Activated CD8-positive, alpha-beta T cell treated with anti-CD3 and anti-CD28 coated beads for 36 hours (primary cell): ENCODE results near the gene ADGRG1. TPM values are rescaled to one million over a fixed set of nuclear protein-coding genes. Genes with fewer than 3 reads are reported as not detected.
"Not testable (repeated sequence)": the region's sequence is repeated elsewhere in the genome, so short reads cannot be mapped to it uniquely, and the experiment has no call there.

ENCODE experiments used
- ATAC-seq: fragments of 200-7000 bp; cut with Tn5 transposase; one replicate; pipeline ENCODE4 v1.10.0; 2021; ENCODE audit warnings: mild to moderate bottlenecking, moderate library complexity
- CTCF ChIA-PET: fragments of 350-600 bp; sonication (Branson Sonifier 250); formaldehyde crosslinking; loops from one replicate; lab custom pipeline; 2021; ENCODE audit warnings: antibody characterized with exemption; lab: Charles Lee
- POLR2A ChIA-PET: fragments of 350-600 bp; sonication (Branson Sonifier 250); formaldehyde crosslinking; loops from one replicate; lab custom pipeline; 2021; ENCODE audit warnings: antibody characterized with exemption; lab: Charles Lee
- DNase-seq: peaks from one replicate; pipeline ENCODE4 v3.0.0-alpha.2; 2020
- H3K27ac Mint-ChIP-seq: one replicate; pipeline ENCODE4 v1.8.0; 2021; ENCODE audit warnings: mild to moderate bottlenecking, mixed read lengths
- H3K27me3 Mint-ChIP-seq: one replicate; pipeline ENCODE4 v1.8.0; 2021; ENCODE audit warnings: mixed read lengths
- H3K36me3 Mint-ChIP-seq: one replicate; pipeline ENCODE4 v1.8.0; 2021; ENCODE audit warnings: low read depth, mixed read lengths
- H3K4me1 Mint-ChIP-seq: one replicate; pipeline ENCODE4 v1.8.0; 2021; ENCODE audit warnings: low read depth, mixed read lengths
- H3K4me3 Mint-ChIP-seq: one replicate; pipeline ENCODE4 v1.8.0; 2021; ENCODE audit warnings: mild to moderate bottlenecking, moderate library complexity, mixed read lengths
- H3K9me3 Mint-ChIP-seq: one replicate; pipeline ENCODE4 v1.8.0; 2021; ENCODE audit warnings: mixed read lengths
- intact Hi-C: fragments of 100-400 bp; cut with micrococcal nuclease; formaldehyde crosslinking; loops from one replicate; pipeline ENCODE4 v1.10.0; 2022
- total RNA-seq, 2 experiments: library from RNA; stranded (reverse); gene quantifications; one replicate each; pipeline ENCODE4 v1.2.3, GENCODE V29; 2021
- TF ChIP-seq, protein P1 (sequence below): fragments of 200-600 bp; IDR thresholded peaks from one replicate; pipeline ENCODE4 v1.8.0; 2022; ENCODE audit warnings: antibody characterized with exemption, mild to moderate bottlenecking

Gene ADGRG1
- total RNA-seq, 2 experiments from 2014 or later, result 4.9 to 8.5 TPM

DNA sequence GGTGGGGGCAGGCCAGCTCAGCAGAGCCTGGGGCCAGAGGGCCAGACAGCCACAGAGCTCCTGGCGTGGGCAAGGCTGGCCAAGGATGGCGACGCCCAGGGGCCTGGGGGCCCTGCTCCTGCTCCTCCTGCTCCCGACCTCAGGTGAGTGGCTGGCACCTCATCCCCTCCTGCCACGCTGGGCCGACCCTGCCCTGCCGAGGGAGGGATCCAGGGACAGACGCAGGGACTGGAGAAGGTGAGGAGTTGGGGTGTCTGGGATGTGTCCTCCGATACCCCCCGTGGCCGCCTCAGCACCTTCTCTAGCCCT lies 39.8 kb downstream of the ADGRG1 start, which contains the start of gene ADGRG3:
Gene ADGRG3 (plus strand): TSS at position 44 of the 309 bp plus-strand sequence. CDS start 42 bp downstream, at position 86.
- TF ChIP-seq, protein P1, sequence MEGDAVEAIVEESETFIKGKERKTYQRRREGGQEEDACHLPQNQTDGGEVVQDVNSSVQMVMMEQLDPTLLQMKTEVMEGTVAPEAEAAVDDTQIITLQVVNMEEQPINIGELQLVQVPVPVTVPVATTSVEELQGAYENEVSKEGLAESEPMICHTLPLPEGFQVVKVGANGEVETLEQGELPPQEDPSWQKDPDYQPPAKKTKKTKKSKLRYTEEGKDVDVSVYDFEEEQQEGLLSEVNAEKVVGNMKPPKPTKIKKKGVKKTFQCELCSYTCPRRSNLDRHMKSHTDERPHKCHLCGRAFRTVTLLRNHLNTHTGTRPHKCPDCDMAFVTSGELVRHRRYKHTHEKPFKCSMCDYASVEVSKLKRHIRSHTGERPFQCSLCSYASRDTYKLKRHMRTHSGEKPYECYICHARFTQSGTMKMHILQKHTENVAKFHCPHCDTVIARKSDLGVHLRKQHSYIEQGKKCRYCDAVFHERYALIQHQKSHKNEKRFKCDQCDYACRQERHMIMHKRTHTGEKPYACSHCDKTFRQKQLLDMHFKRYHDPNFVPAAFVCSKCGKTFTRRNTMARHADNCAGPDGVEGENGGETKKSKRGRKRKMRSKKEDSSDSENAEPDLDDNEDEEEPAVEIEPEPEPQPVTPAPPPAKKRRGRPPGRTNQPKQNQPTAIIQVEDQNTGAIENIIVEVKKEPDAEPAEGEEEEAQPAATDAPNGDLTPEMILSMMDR, result no peak
- ATAC-seq, result no peak
- Mint-ChIP-seq H3K9me3 (no peaks in the 10 kb centered on the region), H3K27ac (no peak within 1 kb of the TSS), H3K4me3 (no peak within 1 kb of the TSS), H3K36me3 (no peaks in the 10 kb centered on the region), H3K27me3 (no peaks in the 10 kb centered on the region), H3K4me1 (no peaks in the 10 kb centered on the region)
- intact Hi-C loops, result no loop called here
- DNase-seq, result no peak
- ChIA-PET CTCF (interaction anchor here (1.1 to 1.4 kb wide), 2 partner anchors 57 to 92 kb away, joined by 3 to 4 read pairs; no protein-coding TSS in a partner anchor), POLR2A (interaction anchor here (0.6 to 1.2 kb wide), 2 partner anchors 21 to 227 kb away, joined by 3 read pairs; no protein-coding TSS in a partner anchor)

DNA sequence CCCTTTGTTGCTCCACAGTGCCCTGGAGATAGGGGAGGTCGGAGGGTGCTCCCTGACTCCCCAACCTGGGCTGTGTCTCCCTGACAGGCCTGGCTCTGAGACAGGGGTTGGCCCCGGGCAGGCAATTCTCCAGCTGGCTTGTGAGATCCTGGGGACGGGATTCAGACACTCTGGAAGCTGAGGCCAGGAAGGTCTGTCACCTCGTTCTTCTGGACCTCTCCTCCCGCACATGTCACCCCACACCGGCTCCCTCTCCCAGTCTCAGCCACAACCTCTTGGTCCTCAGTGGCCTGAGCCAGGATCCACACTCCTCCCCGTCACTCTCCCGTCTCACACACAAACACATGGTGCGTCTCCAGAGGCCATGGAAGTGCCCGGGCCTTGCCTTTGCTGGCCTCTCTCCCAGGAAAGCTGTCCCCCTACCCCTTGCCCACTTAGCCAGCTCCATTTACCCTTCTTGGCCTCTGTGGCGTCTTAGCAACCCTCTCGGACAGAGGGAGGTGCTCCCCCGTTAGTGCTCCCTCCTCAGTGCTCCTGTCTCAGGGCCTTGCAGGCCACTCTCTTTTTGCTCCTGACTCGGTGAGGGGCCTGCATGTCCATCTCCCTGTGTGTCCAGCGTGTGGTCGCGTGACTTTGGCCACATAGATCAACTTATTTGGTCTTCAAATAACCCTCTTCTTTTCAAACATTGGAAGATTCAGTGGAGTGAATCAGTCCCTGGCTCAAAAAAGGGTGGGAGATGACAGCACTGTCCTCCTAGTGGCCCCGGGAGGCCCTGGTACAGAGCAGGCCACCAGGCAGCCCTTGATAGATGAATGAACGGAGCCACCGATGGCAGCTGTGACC lies 40.4 kb downstream of the ADGRG1 start:
- H3K9me3 Mint-ChIP-seq, result no peaks in the 10 kb centered on the region
- H3K4me3 Mint-ChIP-seq, result no peak overlapping the region
- intact Hi-C loops, result no loop called here
- ATAC-seq, result no peak
- H3K27ac Mint-ChIP-seq, result no peak overlapping the region
- ChIA-PET POLR2A (interaction anchor here (1.2 kb wide), 1 partner anchor 21 kb away, joined by 3 read pairs; no protein-coding TSS in a partner anchor), CTCF (no interaction called here)
- H3K27me3 Mint-ChIP-seq, result no peaks in the 10 kb centered on the region
- no peaks in the 10 kb centered on the region for H3K36me3 Mint-ChIP-seq
- no peak for DNase-seq
- no peaks in the 10 kb centered on the region for H3K4me1 Mint-ChIP-seq
- TF ChIP-seq, protein P1, result no peak

DNA sequence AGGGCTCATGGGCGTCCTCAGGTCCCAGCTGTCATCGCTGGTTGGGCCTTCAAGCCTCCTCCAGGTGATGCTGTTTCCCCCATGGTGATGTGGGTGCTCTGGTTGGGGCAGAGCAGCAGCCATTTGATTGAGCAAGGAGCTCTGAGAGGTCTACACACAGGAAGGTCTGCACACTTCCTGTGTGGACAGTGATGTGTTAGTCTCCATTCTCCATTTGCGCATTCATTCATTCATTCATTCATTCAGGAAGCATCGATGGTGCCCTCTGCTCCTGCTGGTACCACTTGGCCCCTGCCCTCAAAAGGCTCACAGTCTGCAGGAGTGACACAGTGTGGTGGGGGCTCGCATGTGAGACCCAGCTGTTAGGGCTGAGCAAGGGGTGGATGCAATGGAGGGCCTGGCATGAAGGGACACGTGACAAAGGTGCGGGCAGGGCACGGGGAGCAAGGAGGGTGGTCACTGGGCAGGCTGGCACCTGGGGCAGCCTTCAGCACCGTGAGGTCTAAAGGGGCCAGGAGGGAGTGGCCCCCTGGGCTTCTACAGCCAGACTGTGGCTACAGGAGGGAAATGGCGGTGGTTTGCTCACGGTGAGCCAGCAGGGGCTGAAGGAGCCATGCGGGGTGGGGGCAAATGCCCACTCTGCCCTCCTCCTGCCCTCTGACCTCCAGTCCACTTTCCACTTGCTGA lies 41.2 kb downstream of the ADGRG1 start:
- TF ChIP-seq, protein P1, result no peak
- ChIA-PET CTCF (no interaction called here), POLR2A (no interaction called here)
- ATAC-seq, result peak; percentile 53
- intact Hi-C loops, result no loop called here
- DNase-seq, result no peak
- Mint-ChIP-seq H3K4me3 (no peak overlapping the region), H3K4me1 (no peaks in the 10 kb centered on the region), H3K27me3 (no peaks in the 10 kb centered on the region), H3K9me3 (no peaks in the 10 kb centered on the region), H3K36me3 (no peaks in the 10 kb centered on the region), H3K27ac (no peak overlapping the region)

DNA sequence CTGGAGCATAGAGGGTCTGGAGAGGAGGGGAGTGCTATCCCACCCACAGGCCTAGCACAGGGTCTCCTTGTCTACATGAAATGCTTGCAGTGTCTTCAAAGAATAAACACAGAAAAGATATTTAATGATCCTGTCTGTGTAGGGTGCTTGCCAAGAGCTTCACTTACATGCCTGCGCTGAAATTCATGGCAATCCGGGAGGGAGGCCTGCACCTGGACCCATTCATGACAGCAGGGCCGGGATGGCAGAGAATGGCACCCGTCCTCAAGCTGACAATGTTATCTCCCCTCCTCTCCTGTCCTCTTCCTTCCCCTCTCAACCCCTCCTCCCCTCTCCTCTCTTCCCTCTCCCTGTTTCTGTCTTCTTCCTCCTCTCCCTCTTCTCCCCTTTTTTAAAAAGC lies 41.8 kb downstream of the ADGRG1 start:
- ChIA-PET CTCF (no interaction called here), POLR2A (no interaction called here)
- Mint-ChIP-seq H3K4me3 (no peak overlapping the region), H3K27me3 (no peaks in the 10 kb centered on the region), H3K9me3 (no peaks in the 10 kb centered on the region), H3K4me1 (no peaks in the 10 kb centered on the region), H3K27ac (no peak overlapping the region), H3K36me3 (no peaks in the 10 kb centered on the region)
- DNase-seq, result no peak
- no peak for ATAC-seq
- TF ChIP-seq, protein P1, result no peak
- intact Hi-C loops, result no loop called here

DNA sequence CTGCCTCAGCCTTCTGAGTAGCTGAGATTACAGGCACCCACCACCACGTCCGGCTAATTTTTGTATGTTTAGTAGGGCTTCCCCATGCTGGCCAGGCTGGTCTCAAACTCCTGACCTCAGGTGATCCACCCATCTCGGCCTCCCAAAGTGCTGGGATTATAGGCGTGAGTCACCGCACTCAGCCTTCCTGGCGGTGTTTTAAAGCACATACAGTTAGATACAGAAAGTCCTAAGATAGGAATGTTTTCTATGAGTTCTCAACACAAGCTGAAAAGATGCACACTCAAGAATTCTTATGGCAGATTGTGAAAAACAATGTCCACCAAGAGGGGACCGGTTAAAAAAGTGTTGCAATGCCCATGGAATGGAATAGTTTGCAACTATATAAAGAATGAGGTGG lies 43.0 kb downstream of the ADGRG1 start:
- intact Hi-C loops, DNase-seq, H3K4me1 Mint-ChIP-seq, H3K27ac Mint-ChIP-seq, ATAC-seq, H3K4me3 Mint-ChIP-seq, H3K27me3 Mint-ChIP-seq, H3K36me3 Mint-ChIP-seq, H3K9me3 Mint-ChIP-seq: not testable (repeated sequence)
- POLR2A ChIA-PET, result interaction anchor here (1.4 kb wide), 1 partner anchor 23 kb away, joined by 6 read pairs; no protein-coding TSS in a partner anchor
- CTCF ChIA-PET, result interaction anchor here (1.5 to 1.7 kb wide), 3 partner anchors 23 to 95 kb away, joined by 5 to 12 read pairs (median 6); no protein-coding TSS in a partner anchor
